DMS79 treated with DMSO at 0.1 percent for 48 hours (cell line): Measurements from ENCODE around the gene PJA2.
"Not testable (repeated sequence)": the region's sequence is repeated elsewhere in the genome, so short reads cannot be mapped to it uniquely, and the experiment has no call there.

Experiments used
- DNase-seq: peaks from one replicate; lab custom pipeline; 2025; lab: John Stamatoyannopoulos, UW

PJA2 gene

DNA sequence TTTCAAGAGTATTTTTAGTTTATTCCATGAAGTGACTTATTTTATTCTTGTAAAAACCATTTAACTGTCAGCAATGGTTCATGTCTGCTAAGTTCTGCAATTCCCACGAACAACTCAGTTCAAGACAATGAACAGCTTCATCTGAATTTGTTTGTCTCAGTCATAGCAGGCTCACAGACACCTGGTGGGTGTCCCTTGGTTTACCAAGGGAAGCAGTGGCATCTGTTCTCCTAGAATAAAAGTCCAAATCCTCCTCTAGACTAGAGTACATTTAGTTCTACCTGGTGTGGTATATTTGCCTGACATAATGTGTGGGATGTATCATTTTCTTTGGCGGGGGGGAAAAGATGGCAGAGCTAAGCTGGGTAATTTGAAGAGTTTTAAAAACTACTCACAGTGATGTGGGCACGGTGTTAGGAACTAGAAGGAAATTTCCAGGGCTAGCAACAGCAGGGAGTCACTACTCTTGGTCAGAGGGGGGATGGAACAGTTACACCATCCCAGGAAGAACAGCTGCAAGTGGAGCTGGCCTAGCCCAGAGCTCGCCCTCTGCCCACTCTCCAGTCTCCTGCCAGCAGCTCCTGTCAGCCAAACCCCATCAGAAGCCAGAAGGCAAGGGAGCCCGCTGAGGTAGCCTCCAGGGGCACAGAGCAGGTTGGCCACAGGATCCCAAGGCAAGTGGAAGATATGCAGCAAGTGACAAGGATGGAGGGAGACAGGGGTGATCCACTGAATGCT is 100.3 kb downstream of the PJA2 start:
- no peak for DNase-seq

DNA sequence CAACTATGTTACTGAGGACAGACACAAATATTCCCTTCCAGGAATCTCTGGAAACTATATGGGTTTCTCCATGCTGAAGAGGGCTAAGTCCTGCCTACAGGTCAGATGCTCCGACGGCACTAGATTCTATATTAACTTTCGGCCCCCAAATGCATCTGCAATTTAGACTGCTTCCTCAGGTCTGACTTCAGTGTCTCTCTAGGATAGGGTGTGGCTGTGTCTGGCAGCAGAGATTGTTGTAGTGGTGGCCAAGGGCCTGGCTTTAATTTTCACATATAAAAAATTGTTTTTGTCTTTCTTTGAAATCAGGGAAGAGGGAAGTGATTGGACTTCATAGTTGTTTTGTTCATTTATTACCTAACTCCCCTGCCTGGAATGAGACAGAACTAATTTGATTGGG is 101.8 kb downstream of the PJA2 start:
- DNase-seq: no peak

DNA sequence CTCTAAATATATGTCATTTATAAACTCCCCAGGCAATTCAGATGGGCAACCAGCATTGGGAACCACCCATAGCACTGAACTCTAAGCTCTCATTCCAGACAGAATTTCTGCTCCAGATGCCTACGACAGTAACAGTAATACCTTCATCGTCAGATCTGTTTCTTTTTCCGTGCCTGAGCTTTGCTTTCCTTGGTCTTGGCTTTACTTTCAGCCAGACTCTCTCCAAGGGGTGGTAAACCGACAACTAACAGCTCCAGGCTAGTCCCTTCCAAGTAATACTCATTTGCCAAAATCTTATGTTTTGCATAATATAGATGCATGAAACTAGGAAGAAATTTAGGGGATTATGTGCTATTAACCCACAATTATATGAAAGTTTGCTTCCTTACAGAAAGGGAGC is 102.3 kb downstream of the PJA2 start:
- DNase-seq: no peak

DNA sequence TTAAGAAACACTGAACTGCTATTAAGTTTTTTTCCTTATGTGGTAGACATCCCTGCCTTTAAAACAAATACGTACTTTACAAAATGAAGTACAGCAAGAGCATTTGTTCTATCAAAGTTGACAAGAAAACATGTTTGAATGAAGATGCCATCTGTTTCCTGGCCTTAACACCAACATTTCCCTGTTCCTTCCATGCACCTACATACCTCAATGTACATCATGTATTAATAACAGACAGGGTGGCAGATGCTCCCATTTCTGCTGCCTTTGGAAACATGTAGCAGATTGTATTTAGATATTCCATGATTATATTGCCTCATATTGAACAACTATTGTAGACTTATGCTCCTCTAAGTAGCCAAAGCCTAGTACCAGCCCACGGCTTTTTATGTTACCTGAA is 104.4 kb downstream of the PJA2 start:
- DNase-seq: no peak

DNA sequence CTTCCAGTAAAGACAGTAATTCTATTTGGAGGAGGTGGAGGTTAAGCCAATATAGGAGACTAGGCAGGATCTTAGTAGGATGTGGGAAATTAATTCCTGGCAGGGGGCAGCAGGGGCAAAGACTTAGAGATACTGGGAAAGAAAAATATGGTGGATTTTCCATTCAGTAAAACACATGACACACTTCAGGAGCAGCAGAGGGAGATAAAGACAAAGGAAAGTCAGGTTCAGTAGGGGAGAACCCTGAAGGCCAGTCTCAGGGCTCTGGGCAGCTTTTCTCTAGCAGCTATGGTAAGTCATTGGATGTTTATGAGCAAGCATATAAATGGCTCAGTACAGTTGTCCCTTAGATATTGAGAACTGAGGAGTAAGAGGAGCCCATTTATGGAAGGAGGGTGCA is 105.5 kb downstream of the PJA2 start:
- no peak for DNase-seq

DNA sequence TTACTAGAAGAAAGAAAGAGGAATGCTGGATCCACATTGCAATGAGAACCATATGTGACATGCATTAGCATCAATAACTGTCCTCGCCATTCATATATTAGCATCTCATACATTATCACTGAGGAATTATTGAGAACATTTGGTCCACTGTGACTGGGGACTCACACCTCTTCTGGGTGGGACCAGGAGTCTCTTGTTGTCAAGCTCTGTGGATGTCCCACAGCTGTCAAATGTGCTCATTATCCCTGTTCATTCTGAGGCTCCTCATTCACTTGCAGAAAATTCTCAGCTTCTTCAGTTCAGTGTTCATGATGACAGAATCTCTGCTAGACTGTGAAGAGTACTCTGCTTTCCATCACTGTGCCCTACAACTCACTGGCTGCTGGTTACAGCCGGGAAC is 109.4 kb downstream of the PJA2 start:
- DNase-seq: no peak

DNA sequence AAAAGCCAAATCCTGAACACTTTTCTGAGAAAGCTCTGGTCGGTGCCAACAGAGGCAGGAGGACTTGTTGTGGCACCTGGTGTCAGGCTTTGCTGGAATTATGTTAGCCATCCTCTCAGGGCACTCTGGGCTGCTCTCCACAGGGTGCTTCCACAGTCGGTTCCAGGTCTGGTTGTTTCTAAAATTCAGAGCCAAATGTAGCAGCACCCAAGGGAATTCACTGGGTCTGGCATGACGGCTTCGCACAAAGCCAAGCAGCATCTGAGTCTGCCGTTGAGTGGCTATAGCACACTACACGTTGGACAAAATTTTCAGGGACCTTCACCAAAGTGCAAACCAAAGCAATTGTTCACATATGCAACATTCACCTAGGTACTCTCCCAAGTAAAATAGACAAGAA is 110.2 kb downstream of the PJA2 start:
- peak; percentile 2 for DNase-seq

DNA sequence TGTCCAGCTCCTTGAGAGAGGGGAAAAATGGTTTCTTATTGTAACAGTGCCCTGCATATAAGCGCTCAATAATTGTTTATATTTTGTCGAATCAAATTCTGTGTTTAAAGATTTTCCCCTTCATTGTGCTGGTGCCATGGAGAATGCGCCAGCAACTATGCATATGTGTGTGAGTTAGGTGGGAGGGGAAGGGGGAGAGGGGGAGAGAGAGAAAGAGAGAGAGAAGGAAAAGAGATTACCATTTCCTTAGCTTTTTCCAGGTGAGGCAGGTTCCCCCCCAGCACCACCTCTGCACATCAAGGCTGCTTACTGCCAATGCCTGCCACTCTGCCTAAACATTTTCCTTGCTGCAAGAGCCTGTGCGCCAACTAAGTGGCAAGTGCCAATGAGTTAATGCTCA is 111.0 kb downstream of the PJA2 start:
- DNase-seq: no peak

DNA sequence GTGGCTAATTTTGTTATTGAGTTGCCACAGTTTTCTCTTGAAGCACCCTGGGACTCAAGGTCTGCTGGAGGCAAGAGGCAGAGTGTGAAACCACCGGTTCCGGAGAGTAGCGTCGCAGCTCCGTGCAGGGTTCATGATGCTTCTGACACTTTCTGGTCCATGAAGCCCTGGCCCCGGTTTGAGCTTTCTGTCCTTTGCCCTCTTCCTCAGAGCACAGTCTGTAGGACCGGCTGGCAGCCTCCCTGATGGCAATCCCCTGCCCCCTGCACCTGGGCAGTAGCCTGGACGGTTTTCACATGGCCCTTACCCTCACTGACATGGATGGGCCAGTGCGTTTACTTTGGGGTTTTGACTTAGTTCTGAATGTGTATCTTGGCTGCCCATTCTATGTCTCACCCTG is 111.9 kb downstream of the PJA2 start:
- DNase-seq: no peak

DNA sequence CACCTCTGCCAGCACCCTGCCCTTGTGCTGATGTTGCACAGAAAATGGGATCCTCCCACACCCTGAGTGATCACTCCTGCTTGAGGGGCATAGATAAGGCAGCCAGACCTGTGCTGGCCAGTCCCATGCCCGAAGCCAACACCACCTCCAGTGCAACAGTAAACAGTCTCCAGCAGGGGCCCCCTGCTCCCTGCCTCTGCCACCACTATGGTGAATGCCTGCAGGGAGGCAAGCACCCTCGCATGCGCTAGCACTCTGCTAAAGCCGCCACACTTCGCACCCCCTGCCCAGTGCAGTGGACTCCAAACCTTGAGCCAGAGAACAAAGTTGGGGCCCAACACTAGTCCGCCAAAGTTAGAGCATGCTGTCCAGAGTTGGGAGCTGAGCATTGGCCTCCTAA is 118.7 kb downstream of the PJA2 start:
- DNase-seq: no peak

DNA sequence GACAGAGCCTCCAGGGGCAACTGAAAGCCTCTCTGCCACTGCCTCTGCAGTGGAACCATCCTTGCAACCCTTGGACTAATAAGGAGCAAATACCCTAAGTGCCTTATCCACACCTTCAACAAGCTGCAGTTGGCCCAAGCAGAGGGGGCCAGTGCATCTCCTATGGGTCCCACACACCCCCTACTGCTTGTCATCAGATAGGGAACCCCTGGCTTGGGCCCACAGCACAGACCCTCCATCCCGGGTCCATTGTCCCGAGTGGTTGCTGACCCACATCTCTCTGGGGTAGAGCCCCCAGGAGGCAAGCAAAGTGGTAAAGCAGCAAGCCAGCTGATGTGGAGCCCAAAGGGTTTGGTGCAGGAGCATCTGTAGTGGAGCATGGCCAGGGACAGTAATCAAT is 119.5 kb downstream of the PJA2 start:
- DNase-seq: no peak

DNA sequence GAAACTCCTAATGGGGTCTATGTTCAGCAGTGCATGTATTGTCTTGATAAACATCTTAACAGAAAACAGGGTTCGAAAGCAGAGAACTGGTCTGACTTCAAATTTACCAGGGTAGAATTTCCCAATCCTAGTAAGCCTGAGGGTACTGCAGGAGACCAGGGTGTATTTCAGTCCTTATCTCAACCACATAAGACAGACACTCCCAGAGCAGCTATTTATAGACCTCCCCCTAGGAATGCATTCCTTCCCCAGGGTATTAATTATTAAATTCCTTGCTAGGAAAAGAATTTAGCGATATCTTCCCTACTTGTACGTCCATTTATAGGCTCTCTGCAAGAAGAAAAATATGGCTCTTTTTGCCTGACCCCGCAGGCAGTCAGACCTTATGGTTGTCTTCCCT is 123.1 kb downstream of the PJA2 start:
- not testable (repeated sequence) for DNase-seq
